ENCODE data around the gene CORO2B. TPM values are rescaled to one million over a fixed set of nuclear protein-coding genes. Genes with fewer than 3 reads are reported as not detected.

CORO2B gene
- polyA plus RNA-seq, 1 donor = 5.4 TPM

- no peak overlapping the region for H3K4me3 ChIP-seq (ENCODE audit: low read length)
- no peaks in the 10 kb centered on the region for H3K36me3 ChIP-seq (ENCODE audit: control insufficient read depth, insufficient read depth, low read length)
- H3K9me3 ChIP-seq (ENCODE audit: control insufficient read depth, low read depth, low read length) = no peaks in the 10 kb centered on the region
- H3K27me3 ChIP-seq (ENCODE audit: control insufficient read depth, insufficient read depth, low read length) = peaks cover 16% of the 10 kb centered on the region
- H3K27ac ChIP-seq (ENCODE audit: low read length) = no peak overlapping the region
- no peaks in the 10 kb centered on the region for H3K4me1 ChIP-seq (ENCODE audit: control insufficient read depth, insufficient read depth, low read length)
- DNase-seq = no peak
- no CpG with 5 or more reads among the region's 13 CpGs for WGBS (ENCODE audit: insufficient coverage, low lambda C conversion rate)
Observed at GRCh38 chr15:68584756-68585573, 6.2 kb downstream of the CORO2B start.

- Histone ChIP-seq H3K36me3 (ENCODE audit: control insufficient read depth, insufficient read depth, low read length) (no peaks in the 10 kb centered on the region), H3K27ac (ENCODE audit: low read length) (no peak overlapping the region), H3K27me3 (ENCODE audit: control insufficient read depth, insufficient read depth, low read length) (peaks cover 8% of the 10 kb centered on the region), H3K4me1 (ENCODE audit: control insufficient read depth, insufficient read depth, low read length) (no peaks in the 10 kb centered on the region), H3K4me3 (ENCODE audit: low read length) (no peak overlapping the region), H3K9me3 (ENCODE audit: control insufficient read depth, low read depth, low read length) (no peaks in the 10 kb centered on the region)
- no peak for DNase-seq
- WGBS (ENCODE audit: insufficient coverage, low lambda C conversion rate) = no CpG with 5 or more reads among the region's 8 CpGs
Observed at GRCh38 chr15:68585574-68586273, 6.9 kb downstream of the CORO2B start.

GRCh38 chr15:68586274-68586961 is 7.6 kb downstream of the CORO2B start:
- Histone ChIP-seq H3K9me3 (ENCODE audit: control insufficient read depth, low read depth, low read length) (no peaks in the 10 kb centered on the region), H3K4me3 (ENCODE audit: low read length) (no peak overlapping the region), H3K4me1 (ENCODE audit: control insufficient read depth, insufficient read depth, low read length) (no peaks in the 10 kb centered on the region), H3K36me3 (ENCODE audit: control insufficient read depth, insufficient read depth, low read length) (no peaks in the 10 kb centered on the region), H3K27me3 (ENCODE audit: control insufficient read depth, insufficient read depth, low read length) (peaks cover 2% of the 10 kb centered on the region), H3K27ac (ENCODE audit: low read length) (no peak overlapping the region)
- no peak for DNase-seq
- WGBS (ENCODE audit: insufficient coverage, low lambda C conversion rate) = 90% methylated on average over 2 of the region's 8 CpGs

GRCh38 chr15:68587769-68588385 is 9.1 kb downstream of the CORO2B start:
- Histone ChIP-seq H3K36me3 (ENCODE audit: control insufficient read depth, insufficient read depth, low read length) (no peaks in the 10 kb centered on the region), H3K27me3 (ENCODE audit: control insufficient read depth, insufficient read depth, low read length) (peaks cover 2% of the 10 kb centered on the region), H3K4me3 (ENCODE audit: low read length) (no peak overlapping the region), H3K27ac (ENCODE audit: low read length) (no peak overlapping the region), H3K9me3 (ENCODE audit: control insufficient read depth, low read depth, low read length) (no peaks in the 10 kb centered on the region), H3K4me1 (ENCODE audit: control insufficient read depth, insufficient read depth, low read length) (no peaks in the 10 kb centered on the region)
- no peak for DNase-seq
- WGBS (ENCODE audit: insufficient coverage, low lambda C conversion rate) = no CpG with 5 or more reads among the region's 4 CpGs

- 100% methylated on average over 1 of the region's 2 CpGs for WGBS (ENCODE audit: insufficient coverage, low lambda C conversion rate)
- no peaks in the 10 kb centered on the region for H3K4me1 ChIP-seq (ENCODE audit: control insufficient read depth, insufficient read depth, low read length)
- no peak for DNase-seq
- H3K27me3 ChIP-seq (ENCODE audit: control insufficient read depth, insufficient read depth, low read length) = peaks cover 5% of the 10 kb centered on the region
- H3K4me3 ChIP-seq (ENCODE audit: low read length) = no peak overlapping the region
- H3K36me3 ChIP-seq (ENCODE audit: control insufficient read depth, insufficient read depth, low read length) = no peaks in the 10 kb centered on the region
- no peak overlapping the region for H3K27ac ChIP-seq (ENCODE audit: low read length)
- H3K9me3 ChIP-seq (ENCODE audit: control insufficient read depth, low read depth, low read length) = no peaks in the 10 kb centered on the region
Observed at GRCh38 chr15:68589053-68589452, 10.3 kb downstream of the CORO2B start.

DNA sequence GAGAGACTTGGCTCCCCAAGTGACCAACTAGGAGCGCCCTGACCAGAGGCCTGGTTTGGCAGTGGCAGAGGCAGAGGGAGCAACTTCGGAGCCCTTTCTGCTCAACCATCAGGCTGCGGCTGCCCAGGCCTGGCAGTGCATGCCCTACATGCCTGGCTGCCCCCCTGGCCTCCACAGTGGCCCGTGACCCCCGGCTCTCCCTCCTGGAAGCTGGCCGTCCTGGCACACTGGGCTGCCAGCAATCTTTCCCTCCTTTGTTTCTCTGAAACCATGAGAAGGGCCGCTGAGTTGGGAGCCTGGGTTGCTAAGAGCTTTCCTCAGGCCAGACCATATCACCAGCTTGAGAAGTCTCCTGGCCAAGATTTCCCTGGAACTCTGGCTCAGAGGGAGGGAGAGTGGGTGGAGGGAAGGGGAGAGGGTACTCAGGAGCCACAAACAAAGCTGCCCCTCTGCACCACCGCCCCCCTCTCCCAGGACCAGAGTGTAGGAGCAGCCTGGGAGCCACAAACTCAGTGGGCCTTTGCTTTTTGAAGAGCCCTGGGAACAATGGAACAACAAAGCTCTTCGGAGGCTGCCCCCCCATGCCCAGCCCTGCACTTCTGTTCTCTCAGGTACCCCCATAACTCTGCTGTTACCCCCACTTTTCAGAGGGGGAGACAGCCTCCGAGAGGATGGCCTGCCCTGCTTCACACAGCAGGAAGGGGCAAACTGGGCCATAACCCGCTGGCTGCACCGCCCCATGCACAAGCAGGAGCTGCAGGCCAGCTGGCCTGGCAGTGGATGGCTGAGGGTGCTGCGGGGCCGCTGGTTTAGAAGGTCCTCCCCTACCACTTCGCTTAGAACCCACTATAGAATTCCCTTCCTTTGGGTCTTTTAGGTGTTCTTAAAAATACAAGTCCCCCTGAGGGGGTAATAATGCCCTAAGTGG is 11.3 kb downstream of the CORO2B start:
- Histone ChIP-seq H3K27ac (ENCODE audit: low read length) (no peak overlapping the region), H3K4me3 (ENCODE audit: low read length) (no peak overlapping the region), H3K36me3 (ENCODE audit: control insufficient read depth, insufficient read depth, low read length) (no peaks in the 10 kb centered on the region), H3K27me3 (ENCODE audit: control insufficient read depth, insufficient read depth, low read length) (peaks cover 7% of the 10 kb centered on the region), H3K4me1 (ENCODE audit: control insufficient read depth, insufficient read depth, low read length) (no peaks in the 10 kb centered on the region), H3K9me3 (ENCODE audit: control insufficient read depth, low read depth, low read length) (no peaks in the 10 kb centered on the region)
- DNase-seq = no peak
- WGBS (ENCODE audit: insufficient coverage, low lambda C conversion rate) = no CpG with 5 or more reads among the region's 15 CpGs

- H3K36me3 ChIP-seq (ENCODE audit: control insufficient read depth, insufficient read depth, low read length) = no peaks in the 10 kb centered on the region
- peaks cover 7% of the 10 kb centered on the region for H3K27me3 ChIP-seq (ENCODE audit: control insufficient read depth, insufficient read depth, low read length)
- H3K9me3 ChIP-seq (ENCODE audit: control insufficient read depth, low read depth, low read length) = no peaks in the 10 kb centered on the region
- H3K4me3 ChIP-seq (ENCODE audit: low read length) = no peak overlapping the region
- DNase-seq = no peak
- no peak overlapping the region for H3K27ac ChIP-seq (ENCODE audit: low read length)
- H3K4me1 ChIP-seq (ENCODE audit: control insufficient read depth, insufficient read depth, low read length) = no peaks in the 10 kb centered on the region
- WGBS (ENCODE audit: insufficient coverage, low lambda C conversion rate) = 100% methylated on average over 1 of the region's 9 CpGs
Observed at GRCh38 chr15:68590721-68591389, 12.1 kb downstream of the CORO2B start.

GRCh38 chr15:68592054-68592453 is 13.3 kb downstream of the CORO2B start:
- Histone ChIP-seq H3K36me3 (ENCODE audit: control insufficient read depth, insufficient read depth, low read length) (no peaks in the 10 kb centered on the region), H3K9me3 (ENCODE audit: control insufficient read depth, low read depth, low read length) (no peaks in the 10 kb centered on the region), H3K4me1 (ENCODE audit: control insufficient read depth, insufficient read depth, low read length) (no peaks in the 10 kb centered on the region), H3K27ac (ENCODE audit: low read length) (no peak overlapping the region), H3K4me3 (ENCODE audit: low read length) (no peak overlapping the region), H3K27me3 (ENCODE audit: control insufficient read depth, insufficient read depth, low read length) (peaks cover 7% of the 10 kb centered on the region)
- no CpG with 5 or more reads among the region's 4 CpGs for WGBS (ENCODE audit: insufficient coverage, low lambda C conversion rate)
- DNase-seq = no peak

DNA sequence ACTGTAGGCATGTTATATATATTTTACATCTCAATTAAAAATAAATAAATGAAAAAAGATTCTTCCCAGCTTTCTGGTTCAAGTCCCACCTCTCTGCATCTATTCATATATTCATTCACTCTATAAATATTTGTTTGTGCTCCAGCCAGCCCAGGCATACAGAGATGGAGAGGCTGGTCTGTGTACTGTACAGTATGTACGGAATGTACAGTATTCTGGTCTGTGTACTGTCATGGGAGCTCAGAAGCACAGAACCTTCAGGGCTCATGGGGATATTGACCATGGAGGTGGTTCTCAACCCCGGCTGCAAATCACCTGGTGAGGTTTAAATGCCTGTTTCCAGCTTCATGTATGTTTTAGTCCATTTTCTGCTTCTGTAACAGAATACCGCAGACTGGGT is 13.8 kb downstream of the CORO2B start:
- Histone ChIP-seq H3K4me1 (ENCODE audit: control insufficient read depth, insufficient read depth, low read length) (no peaks in the 10 kb centered on the region), H3K36me3 (ENCODE audit: control insufficient read depth, insufficient read depth, low read length) (no peaks in the 10 kb centered on the region), H3K27ac (ENCODE audit: low read length) (no peak overlapping the region), H3K27me3 (ENCODE audit: control insufficient read depth, insufficient read depth, low read length) (peaks cover 7% of the 10 kb centered on the region), H3K4me3 (ENCODE audit: low read length) (no peak overlapping the region), H3K9me3 (ENCODE audit: control insufficient read depth, low read depth, low read length) (no peaks in the 10 kb centered on the region)
- 80% methylated on average over 1 of the region's 3 CpGs for WGBS (ENCODE audit: insufficient coverage, low lambda C conversion rate)
- no peak for DNase-seq

Measured in large intestine (tissue), 3 donors.